H1 (cell line): ENCODE results near the gene CARD11. TPM values are rescaled to one million over a fixed set of nuclear protein-coding genes. Genes with fewer than 3 reads are reported as not detected.

ENCODE experiments used
- CTCF ChIA-PET: fragments of 300-600 bp; sonication (Branson Sonifier 250); formaldehyde crosslinking; loops from one replicate; lab custom pipeline; 2021; ENCODE audit not compliant: partially characterized antibody; lab: Charles Lee
- POLR2A ChIA-PET: fragments of 300-600 bp; sonication (Branson Sonifier 250); formaldehyde crosslinking; loops from one replicate; lab custom pipeline; 2021; ENCODE audit warnings: inconsistent platforms; ENCODE audit not compliant: partially characterized antibody; lab: Charles Lee
- DNase-seq, 2 experiments: peaks; one replicate each; pipeline versions ENCODE4 v3.0.0 to v3.0.0-alpha.2; 2010 to 2022; ENCODE audit warnings: low spot score in 2 of 2, low read depth in 1 of 2, mixed read lengths in 1 of 2
- FAIRE-seq: peaks from 2 replicates; lab custom pipeline; 2011; peaks lifted over from hg19 to GRCh38; lab: Jason Lieb, UNC
- H2AFZ ChIP-seq: 2 replicates; pipeline ENCODE4 v1.8.1; 2012; ENCODE audit warnings: low read length, inconsistent platforms
- H2AK5ac ChIP-seq: 2 replicates; pipeline ENCODE4 v1.6.1; 2013; ENCODE audit warnings: low read depth, low read length
- H2BK120ac ChIP-seq: replicated peaks from 2 replicates; pipeline ENCODE3; 2013; ENCODE audit warnings: low read depth, low read length, inconsistent platforms
- H2BK12ac ChIP-seq: 2 replicates; pipeline ENCODE4 v1.6.1; 2013; ENCODE audit warnings: low read depth, low read length
- H2BK15ac ChIP-seq: 2 replicates; pipeline ENCODE4 v1.6.1; 2013; ENCODE audit warnings: low read length
- H2BK20ac ChIP-seq: 2 replicates; pipeline ENCODE4 v1.6.1; 2013; ENCODE audit warnings: low read length
- H2BK5ac ChIP-seq: 2 replicates; pipeline ENCODE4 v1.6.1; 2013; ENCODE audit warnings: low read depth, low read length
- H3K14ac ChIP-seq: 2 replicates; pipeline ENCODE4 v1.6.1; 2013; ENCODE audit warnings: inconsistent platforms; ENCODE audit not compliant: insufficient read length
- H3K18ac ChIP-seq: 2 replicates; pipeline ENCODE4 v1.6.1; 2013; ENCODE audit warnings: low read length; ENCODE audit errors: extremely low read depth
- H3K23ac ChIP-seq: 2 replicates; pipeline ENCODE4 v1.6.1; 2013; ENCODE audit warnings: inconsistent platforms; ENCODE audit not compliant: insufficient read length
- H3K23me2 ChIP-seq: 2 replicates; pipeline ENCODE4 v1.6.1; 2013; ENCODE audit warnings: low read depth, low read length
- H3K27ac ChIP-seq: 2 replicates; pipeline ENCODE4 v1.6.1; 2011; ENCODE audit warnings: low read depth, low read length, inconsistent platforms
- H3K27me3 ChIP-seq, 4 experiments: replicated peaks in 1 of 4; 1 replicate in 1 of 4; 2 replicates in 3 of 4; pipeline versions ENCODE4 v1.6.1 to v1.8.1; 2011 to 2013; ENCODE audit warnings: low read length in 3 of 4, mild to moderate bottlenecking in 3 of 4, inconsistent platforms in 2 of 4, mixed read lengths in 2 of 4, moderate library complexity in 1 of 4; ENCODE audit not compliant: control insufficient read depth in 3 of 4, insufficient read depth in 3 of 4; ENCODE audit errors: extremely low read depth in 1 of 4
- H3K36me3 ChIP-seq, 4 experiments: 2 replicates each; pipeline versions ENCODE4 v1.6.1 to v1.8.1; 2011 to 2013; ENCODE audit warnings: mild to moderate bottlenecking in 4 of 4, low read length in 3 of 4, moderate library complexity in 2 of 4, control low read depth in 1 of 4, inconsistent platforms in 1 of 4; ENCODE audit not compliant: insufficient read depth in 4 of 4, control insufficient read depth in 2 of 4
- H3K4ac ChIP-seq: replicated peaks from 2 replicates; pipeline ENCODE3; 2013; ENCODE audit warnings: low read length, low read depth, mixed read lengths, inconsistent platforms; ENCODE audit not compliant: insufficient read length
- H3K4me1 ChIP-seq, 4 experiments: replicated peaks in 1 of 4; 1 replicate in 1 of 4; 2 replicates in 3 of 4; pipeline versions ENCODE4 v1.6.1 to v1.8.1; 2011 to 2013; ENCODE audit warnings: low read length in 3 of 4, inconsistent platforms in 2 of 4, mixed read lengths in 1 of 4; ENCODE audit not compliant: insufficient read depth in 4 of 4, control insufficient read depth in 3 of 4
- H3K4me2 ChIP-seq, 2 experiments: 2 replicates each; pipeline versions ENCODE4 v1.6.1 to v1.8.1; 2011 to 2013; ENCODE audit warnings: low read depth in 2 of 2, low read length in 2 of 2, control low read depth in 1 of 2, inconsistent platforms in 1 of 2, mild to moderate bottlenecking in 1 of 2; ENCODE audit not compliant: insufficient read depth in 1 of 2
- H3K4me3 ChIP-seq, 4 experiments: fragments of 200-600, 300-600 bp in 1 of 4; sonication (generic), shearing (Covaris generic), sonication (Bioruptor Twin) in 1 of 4; 2 replicates each; pipeline versions ENCODE4 v1.5.1 to v1.8.1; 2011 to 2016; ENCODE audit warnings: low read length in 4 of 4, low read depth in 3 of 4, control low read depth in 2 of 4, inconsistent platforms in 2 of 4, mild to moderate bottlenecking in 2 of 4, mixed read lengths in 1 of 4, moderate library complexity in 1 of 4; ENCODE audit not compliant: insufficient read depth in 2 of 4; ENCODE audit errors: extremely low read depth in 1 of 4
- H3K56ac ChIP-seq: replicated peaks from 2 replicates; pipeline ENCODE3; 2013; ENCODE audit warnings: low read depth, mild to moderate bottlenecking, mixed read lengths, low read length, inconsistent platforms; ENCODE audit not compliant: insufficient read length
- H3K79me1 ChIP-seq: 2 replicates; pipeline ENCODE4 v1.6.1; 2013; ENCODE audit warnings: low read depth, low read length, control low read depth
- H3K79me2 ChIP-seq, 2 experiments: 2 replicates each; pipeline versions ENCODE4 v1.6.1 to v1.8.1; 2012 to 2013; ENCODE audit warnings: low read length in 2 of 2, mild to moderate bottlenecking in 2 of 2, inconsistent platforms in 1 of 2; ENCODE audit not compliant: insufficient read depth in 2 of 2, control insufficient read depth in 1 of 2
- H3K9ac ChIP-seq, 4 experiments: replicated peaks in 1 of 4; 1 replicate in 1 of 4; 2 replicates in 3 of 4; pipeline versions ENCODE4 v1.6.1 to v1.8.1; 2011 to 2013; ENCODE audit warnings: low read depth in 3 of 4, low read length in 3 of 4, control low read depth in 2 of 4, mild to moderate bottlenecking in 2 of 4, moderate library complexity in 2 of 4, inconsistent platforms in 1 of 4; ENCODE audit errors: extremely low read depth in 1 of 4
- H3K9me3 ChIP-seq, 2 experiments: 2 replicates each; pipeline versions ENCODE4 v1.6.1 to v1.8.1; 2012 to 2013; ENCODE audit warnings: mild to moderate bottlenecking in 2 of 2, moderate library complexity in 2 of 2, control low read depth in 1 of 2, inconsistent platforms in 1 of 2, low read depth in 1 of 2, low read length in 1 of 2, mixed read lengths in 1 of 2; ENCODE audit not compliant: insufficient read depth in 2 of 2
- H4K20me1 ChIP-seq, 2 experiments: replicated peaks in 1 of 2; 2 replicates each; pipeline versions ENCODE3 to v1.8.1; 2011 to 2013; ENCODE audit warnings: inconsistent platforms in 2 of 2, low read length in 2 of 2, mild to moderate bottlenecking in 1 of 2; ENCODE audit not compliant: insufficient read depth in 2 of 2, control insufficient read depth in 1 of 2
- H4K5ac ChIP-seq: 2 replicates; pipeline ENCODE4 v1.6.1; 2013; ENCODE audit warnings: low read length, low read depth, mixed read lengths, inconsistent platforms; ENCODE audit not compliant: insufficient read length
- H4K8ac ChIP-seq: 2 replicates; pipeline ENCODE4 v1.8.0; 2013; ENCODE audit warnings: mild to moderate bottlenecking, moderate library complexity, low read length, inconsistent platforms; ENCODE audit not compliant: insufficient read depth; ENCODE audit errors: extremely low read depth
- H4K91ac ChIP-seq: replicated peaks from 2 replicates; pipeline ENCODE3; 2013; ENCODE audit warnings: low read length, mixed read lengths, inconsistent platforms; ENCODE audit not compliant: insufficient read length
- ASH2L ChIP-seq: fragments of 200-600, 300-600 bp; sonication (generic); IDR thresholded peaks from one replicate; pipeline ENCODE4 v1.7.1; 2017; ENCODE audit warnings: low read length
- BCL11A ChIP-seq, 2 experiments: IDR thresholded peaks; one replicate each; pipeline ENCODE4 v1.6.1; 2011; ENCODE audit warnings: low read depth in 2 of 2, low read length in 2 of 2, mild to moderate bottlenecking in 2 of 2
- BRCA1 ChIP-seq: IDR thresholded peaks from 2 replicates; pipeline ENCODE4 v1.6.1; 2012; ENCODE audit warnings: low read depth, low read length, improper control_type of control experiment
- CHD2 ChIP-seq: IDR thresholded peaks from 2 replicates; pipeline ENCODE4 v1.6.1; 2012; ENCODE audit warnings: low read length, improper control_type of control experiment
- JUND ChIP-seq: IDR thresholded peaks from 2 replicates; pipeline ENCODE4 v1.6.1; 2011; ENCODE audit warnings: mild to moderate bottlenecking, improper control_type of control experiment, low read length
- RXRA ChIP-seq: IDR thresholded peaks from 2 replicates; pipeline ENCODE4 v1.6.1; 2011; ENCODE audit warnings: low read depth, mild to moderate bottlenecking, low read length, moderate library complexity; ENCODE audit not compliant: insufficient read depth
- SIRT6 ChIP-seq: IDR thresholded peaks from one replicate; pipeline ENCODE4 v1.7.1; 2012; ENCODE audit warnings: low read length, inconsistent platforms
- SP1 ChIP-seq: IDR thresholded peaks from 2 replicates; pipeline ENCODE4 v1.6.1; 2011; ENCODE audit warnings: low read depth, low read length
- YY1 ChIP-seq: IDR thresholded peaks from 2 replicates; pipeline ENCODE4 v1.6.1; 2011; ENCODE audit warnings: low read depth, mild to moderate bottlenecking, low read length
- WGBS, 2 experiments: shearing (Covaris generic) in 1 of 2; methylation state at CpG; one replicate each; pipeline versions ENCODE4 v1.1.6 to v1.1.7; 2013 to 2015; ENCODE audit warnings: low lambda C conversion rate in 2 of 2, mixed read lengths in 2 of 2, inconsistent platforms in 1 of 2, low coverage in 1 of 2, missing lambda C conversion rate in 1 of 2; ENCODE audit not compliant: insufficient replicate concordance in 2 of 2, insufficient coverage in 1 of 2, insufficient read length in 1 of 2; ENCODE audit errors: extremely low coverage in 1 of 2, missing lambda C conversion rate in 1 of 2; 5-methylcytosine and 5-hydroxymethylcytosine counted together
- polyA plus RNA-seq, 7 experiments: library from polyadenylated mRNA; depleted of rRNA in 3 of 7; stranded (reverse) in 5 of 7; unstranded in 2 of 7; fragments of >200 nt in 5 of 7; fragments of 200-250 nt in 2 of 7; gene quantifications; 1 replicate in 5 of 7; 2 replicates in 1 of 7; 4 replicates in 1 of 7; pipeline versions ENCODE4 v1.2.1 to v1.2.3, GENCODE V29; 2011 to 2013; ENCODE audit warnings: missing spikeins in 2 of 7, mixed read lengths in 2 of 7
- total RNA-seq: library from RNA; stranded (reverse); fragmentation: NEBNext Ultra II Directional; extraction: Animal tissue kit (Norgen Biotek cat#: 25700); gene quantifications from 2 replicates; pipeline ENCODE4 v1.2.1, GENCODE V29; 2021

Gene CARD11
- total and polyA plus RNA-seq, 2 of the 8 experiments (the other 6 are each of a cell fraction or from before 2014, with no cell fraction given) = 12.6 to 29.8 TPM

- no peak overlapping the region for H3K14ac ChIP-seq
- no peaks in the 10 kb centered on the region; a peak in 1 of 7 replicates for H3K4me1 ChIP-seq
- H3K23ac ChIP-seq = no peak overlapping the region
- no peaks in the 10 kb centered on the region; a peak in 1 of 7 replicates for H3K27me3 ChIP-seq
- no peak overlapping the region for H3K27ac ChIP-seq
- 85% methylated on average over 19 of the region's 19 CpGs; no CpG with 5 or more reads in 1 of the 2 experiments for WGBS, 2 experiments
- H2AK5ac ChIP-seq = peak overlapping the region; percentile 13; the same call in 1 of the 2 replicates
- H3K4me3 ChIP-seq = no peak overlapping the region
- H3K9ac ChIP-seq = no peak overlapping the region
- H2BK120ac ChIP-seq = no peak overlapping the region
- FAIRE-seq = no peak
- no peaks in the 10 kb centered on the region for H3K79me2 ChIP-seq
- no peaks in the 10 kb centered on the region for H3K9me3 ChIP-seq
- no peak for TF ChIP-seq BCL11A (IDR thresholded peaks at IDR 0.05; ENCODE audit: low read depth in 2 of 2, low read length in 2 of 2)
- no peak for TF ChIP-seq YY1
- no peak for TF ChIP-seq ASH2L
- no peak for TF ChIP-seq SP1
- TF ChIP-seq CHD2 = no peak
- no peak for TF ChIP-seq RXRA
- no peak for TF ChIP-seq JUND
- no peak for TF ChIP-seq SIRT6
- no peak for TF ChIP-seq BRCA1
- H2AFZ ChIP-seq = no peak overlapping the region
- H3K18ac ChIP-seq = no peak overlapping the region; the same call in 1 of the 2 replicates
- H3K23me2 ChIP-seq = no peaks in the 10 kb centered on the region; the same call in 1 of the 2 replicates
- CTCF ChIA-PET = interaction anchor here (0.6 to 4.7 kb wide), 50 partner anchors 9 to 1732 kb away, joined by 3 to 29 read pairs (median 4); no protein-coding TSS in a partner anchor
- H3K56ac ChIP-seq = no peak overlapping the region
- H2BK12ac ChIP-seq = 0 out of 2 replicates have a peak overlapping the region, but pooled peaks have one; percentile 50
- no peak overlapping the region for H2BK5ac ChIP-seq
- peak overlapping the region; percentile 73; the same call in 1 of the 2 replicates for H4K8ac ChIP-seq
- DNase-seq = no peak
- no peaks in the 10 kb centered on the region for H3K36me3 ChIP-seq
- POLR2A ChIA-PET = interaction anchor here (0.6 to 1.5 kb wide), 2 partner anchors 52 to 55 kb away, joined by 3 to 4 read pairs; no protein-coding TSS in a partner anchor
- H4K5ac ChIP-seq = no peak overlapping the region
- H4K91ac ChIP-seq = peak overlapping the region; percentile 38
- no peak overlapping the region for H3K4ac ChIP-seq
- H2BK20ac ChIP-seq = no peak overlapping the region
- H4K20me1 ChIP-seq = peaks cover 1 to 2% of the 10 kb centered on the region in 2 experiments
- H3K4me2 ChIP-seq = no peak overlapping the region
- H3K79me1 ChIP-seq = no peaks in the 10 kb centered on the region
- H2BK15ac ChIP-seq = 0 out of 2 replicates have a peak overlapping the region, but pooled peaks have one; percentile 40
Measured at GRCh38 chr7:2922348-2922691, 121.3 kb downstream of the CARD11 start.
